OCI-LY1 (cell line): ENCODE measurements around the gene SLIT3.

ENCODE experiments used
- H2AFZ ChIP-seq: fragments of 200-600 bp; sonication (generic), shearing (Covaris generic); 2 replicates; pipeline ENCODE4 v1.6.0; 2014; ENCODE audit warnings: antibody characterized with exemption, mild to moderate bottlenecking, low read length
- H3F3A ChIP-seq: fragments of 200-600 bp; sonication (generic), shearing (Covaris generic); 2 replicates; pipeline ENCODE4 v1.6.0; 2014; ENCODE audit warnings: mild to moderate bottlenecking, antibody characterized with exemption, low read length, moderate library complexity; ENCODE audit not compliant: insufficient read depth
- H3K27ac ChIP-seq: fragments of 200-600 bp; sonication (generic); 2 replicates; pipeline ENCODE4 v1.5.1; 2014; ENCODE audit warnings: low read length, mixed run types, mild to moderate bottlenecking, low read depth; ENCODE audit not compliant: poor library complexity, severe bottlenecking
- H3K27me3 ChIP-seq: fragments of 200-600 bp; sonication (generic); 2 replicates; pipeline ENCODE4 v1.6.0; 2014; ENCODE audit warnings: antibody characterized with exemption, mild to moderate bottlenecking, low read length, moderate library complexity; ENCODE audit not compliant: insufficient read depth
- H3K36me3 ChIP-seq: fragments of 200-600 bp; sonication (generic); 2 replicates; pipeline ENCODE4 v1.6.1; 2014; ENCODE audit warnings: mild to moderate bottlenecking, antibody characterized with exemption, low read length, moderate library complexity, mixed read lengths; ENCODE audit not compliant: insufficient read depth
- H3K4me1 ChIP-seq: fragments of 200-600 bp; sonication (generic); 2 replicates; pipeline ENCODE4 v1.5.1; 2014; ENCODE audit warnings: mild to moderate bottlenecking, low read length, moderate library complexity; ENCODE audit not compliant: insufficient read depth, severe bottlenecking
- H3K4me2 ChIP-seq: fragments of 200-600 bp; sonication (generic), shearing (Covaris generic); 2 replicates; pipeline ENCODE4 v1.6.1; 2014; ENCODE audit warnings: low read length
- H3K4me3 ChIP-seq: fragments of 200-600 bp; sonication (generic); 2 replicates; pipeline ENCODE4 v1.5.1; 2014; ENCODE audit warnings: low read length, low read depth, mild to moderate bottlenecking, mixed read lengths; ENCODE audit not compliant: poor library complexity, severe bottlenecking
- H3K79me2 ChIP-seq: fragments of 200-600 bp; shearing (Covaris generic); 2 replicates; pipeline ENCODE4 v1.6.1; 2016; ENCODE audit warnings: mixed run types, low read length, mixed read lengths; ENCODE audit not compliant: insufficient read depth
- H3K9ac ChIP-seq: fragments of 200-600 bp; sonication (generic), shearing (Covaris generic); 2 replicates; pipeline ENCODE4 v1.6.1; 2014; ENCODE audit warnings: mild to moderate bottlenecking, low read length, mixed read lengths
- H3K9me2 ChIP-seq: fragments of 200-600 bp; sonication (generic), shearing (Covaris generic); 2 replicates; pipeline ENCODE4 v1.6.1; 2014; ENCODE audit warnings: low read depth, mild to moderate bottlenecking, low read length, mixed read lengths
- H3K9me3 ChIP-seq: fragments of 200-600 bp; shearing (Covaris generic); 2 replicates; pipeline ENCODE4 v1.6.1; 2014; ENCODE audit warnings: low read length, mixed read lengths
- H4K20me1 ChIP-seq: fragments of 200-600 bp; sonication (generic), shearing (Covaris generic); 2 replicates; pipeline ENCODE4 v1.6.0; 2016; ENCODE audit warnings: mild to moderate bottlenecking, low read length; ENCODE audit not compliant: insufficient read depth
- CTCF ChIP-seq: fragments of 200-600 bp; sonication (generic), shearing (Covaris generic); IDR thresholded peaks from 2 replicates; pipeline ENCODE4 v1.5.1; 2017; ENCODE audit warnings: mild to moderate bottlenecking, antibody characterized with exemption, low read length, moderate library complexity, mixed read lengths
- EZH2 ChIP-seq: fragments of 200-600 bp; sonication (generic), shearing (Covaris generic); IDR thresholded peaks from 2 replicates; pipeline ENCODE4 v1.8.0; 2017; ENCODE audit warnings: borderline replicate concordance, mixed run types, mild to moderate bottlenecking, antibody characterized with exemption, low read length, moderate library complexity, mixed read lengths

The SLIT3 gene

GRCh38 chr5:169225830-169226356 is 75.0 kb downstream of the SLIT3 start:
- Histone ChIP-seq H3K36me3 (no peaks in the 10 kb centered on the region), H3K4me1 (no peaks in the 10 kb centered on the region), H3K27ac (no peak overlapping the region), H3K9ac (no peak overlapping the region), H3K79me2 (no peaks in the 10 kb centered on the region), H3K4me2 (no peak overlapping the region), H2AFZ (no peak overlapping the region), H4K20me1 (no peaks in the 10 kb centered on the region), H3K4me3 (no peak overlapping the region), H3F3A (no peaks in the 10 kb centered on the region), H3K27me3 (no peaks in the 10 kb centered on the region), H3K9me2 (no peaks in the 10 kb centered on the region), H3K9me3 (no peaks in the 10 kb centered on the region)
- TF ChIP-seq CTCF (no peak), EZH2 (no peak)

- H3K79me2 ChIP-seq, result no peaks in the 10 kb centered on the region
- no peak overlapping the region for H3K4me3 ChIP-seq
- H3K36me3 ChIP-seq, result no peaks in the 10 kb centered on the region
- no peak overlapping the region for H3K4me2 ChIP-seq
- H4K20me1 ChIP-seq, result no peaks in the 10 kb centered on the region
- no peaks in the 10 kb centered on the region for H3F3A ChIP-seq
- H3K27ac ChIP-seq, result no peak overlapping the region
- H3K9me3 ChIP-seq, result no peaks in the 10 kb centered on the region
- no peaks in the 10 kb centered on the region for H3K27me3 ChIP-seq
- H3K9ac ChIP-seq, result no peak overlapping the region
- TF ChIP-seq CTCF (no peak), EZH2 (no peak)
- H3K4me1 ChIP-seq, result no peaks in the 10 kb centered on the region
- no peaks in the 10 kb centered on the region for H3K9me2 ChIP-seq
- H2AFZ ChIP-seq, result no peak overlapping the region
These were observed 77.4 kb downstream of the SLIT3 start for GRCh38 chr5:169223595-169223953.

- H2AFZ ChIP-seq, result no peak overlapping the region
- no peaks in the 10 kb centered on the region for H4K20me1 ChIP-seq
- no peaks in the 10 kb centered on the region for H3K27me3 ChIP-seq
- H3K4me2 ChIP-seq, result no peak overlapping the region
- no peaks in the 10 kb centered on the region for H3K9me2 ChIP-seq
- no peaks in the 10 kb centered on the region for H3F3A ChIP-seq
- H3K36me3 ChIP-seq, result no peaks in the 10 kb centered on the region
- no peak overlapping the region for H3K27ac ChIP-seq
- no peaks in the 10 kb centered on the region for H3K9me3 ChIP-seq
- H3K4me1 ChIP-seq, result no peaks in the 10 kb centered on the region
- no peak overlapping the region for H3K4me3 ChIP-seq
- no peaks in the 10 kb centered on the region for H3K79me2 ChIP-seq
- TF ChIP-seq EZH2 (no peak), CTCF (no peak)
- no peak overlapping the region for H3K9ac ChIP-seq
These were observed 77.9 kb downstream of the SLIT3 start for GRCh38 chr5:169222934-169223594.
